ENCODE data around the gene UTP11.
"Not testable (repeated sequence)": the region's sequence is repeated elsewhere in the genome, so short reads cannot be mapped to it uniquely, and the experiment has no call there.

The UTP11 gene

GRCh38 chr1:38029685-38030511 lies 17.4 kb downstream of the UTP11 start:
- peak; percentile 75 for DNase-seq (ENCODE audit: extremely low spot score)
- TF ChIP-seq CTCF (IDR thresholded peaks at IDR 0.05; ENCODE audit: control extremely low read depth, extremely low read depth, low read depth, missing control alignments): no peak
- ChIA-PET POLR2A (interaction anchor here (0.6 to 0.8 kb wide), 2 partner anchors 17 to 180 kb away, joined by 5 to 9 read pairs; partner anchors contain the start of gene POU3F1), CTCF (interaction anchor here (1.0 to 6.6 kb wide), 8 partner anchors 11 to 803 kb away, joined by 3 to 58 read pairs (median 4); partner anchors contain the start of gene UTP11)

- ChIA-PET CTCF (interaction anchor here (1.0 to 6.6 kb wide), 6 partner anchors 11 to 556 kb away, joined by 3 to 58 read pairs (median 4); no protein-coding TSS in a partner anchor), POLR2A (interaction anchor here (0.8 kb wide), 1 partner anchor 16 kb away, joined by 5 read pairs; the partner anchor contains the start of gene POU3F1)
- no peak for TF ChIP-seq CTCF (IDR thresholded peaks at IDR 0.05; ENCODE audit: control extremely low read depth, extremely low read depth, low read depth, missing control alignments)
- DNase-seq (ENCODE audit: extremely low spot score): no peak
Measured at GRCh38 chr1:38030596-38031512, 18.3 kb downstream of the UTP11 start.

GRCh38 chr1:38031513-38031866 lies 19.0 kb downstream of the UTP11 start:
- TF ChIP-seq CTCF (IDR thresholded peaks at IDR 0.05; ENCODE audit: control extremely low read depth, extremely low read depth, low read depth, missing control alignments): no peak
- POLR2A ChIA-PET: no interaction called here
- CTCF ChIA-PET: no interaction called here
- DNase-seq (ENCODE audit: extremely low spot score): no peak

GRCh38 chr1:38032992-38033391 lies 20.5 kb downstream of the UTP11 start:
- DNase-seq (ENCODE audit: extremely low spot score); POLR2A ChIA-PET: not testable (repeated sequence)
- CTCF ChIA-PET: interaction anchor here (1.7 kb wide), 1 partner anchor 14 kb away, joined by 6 read pairs; no protein-coding TSS in a partner anchor

GRCh38 chr1:38034871-38035270 lies 22.3 kb downstream of the UTP11 start:
- TF ChIP-seq CTCF (IDR thresholded peaks at IDR 0.05; ENCODE audit: control extremely low read depth, extremely low read depth, low read depth, missing control alignments): no peak
- no peak for DNase-seq (ENCODE audit: extremely low spot score)
- CTCF ChIA-PET: interaction anchor here (1.3 to 1.6 kb wide), 2 partner anchors 12 to 800 kb away, joined by 4 to 5 read pairs; no protein-coding TSS in a partner anchor
- POLR2A ChIA-PET: no interaction called here

GRCh38 chr1:38037221-38037939 lies 24.8 kb downstream of the UTP11 start:
- peak; percentile 29 for TF ChIP-seq CTCF (IDR thresholded peaks at IDR 0.05; ENCODE audit: control extremely low read depth, extremely low read depth, low read depth, missing control alignments)
- POLR2A ChIA-PET: no interaction called here
- no peak for DNase-seq (ENCODE audit: extremely low spot score)
- CTCF ChIA-PET: interaction anchor here (1.8 to 2.9 kb wide), 2 partner anchors 10 to 785 kb away, joined by 4 to 13 read pairs; no protein-coding TSS in a partner anchor
